Aorta (tissue), 5 donors: ENCODE measurements around the gene TCIRG1. TPM values are rescaled to one million over a fixed set of nuclear protein-coding genes. Genes with fewer than 3 reads are reported as not detected.
"Not testable (repeated sequence)": the region's sequence is repeated elsewhere in the genome, so short reads cannot be mapped to it uniquely, and the experiment has no call there.

Source experiments
- ATAC-seq: fragments of 200-7000 bp; cut with Tn5 transposase; one replicate; pipeline ENCODE4 v1.9.1; 2022; ENCODE audit warnings: moderate library complexity; ENCODE audit not compliant: low FRiP score
- DNase-seq, 2 donors: peaks; one replicate each; pipeline ENCODE4 v3.0.0-alpha.2; 2020
- H3K27ac ChIP-seq, 2 donors: one replicate each; pipeline ENCODE4 v1.5.1; 2013; ENCODE audit warnings: low read length in 2 of 2, mild to moderate bottlenecking in 2 of 2, moderate library complexity in 2 of 2, control low read depth in 1 of 2, inconsistent platforms in 1 of 2, low read depth in 1 of 2
- H3K27me3 ChIP-seq, 2 donors: one replicate each; pipeline ENCODE4 v1.6.1; 2013; ENCODE audit warnings: control low read depth in 1 of 2, low read length in 1 of 2, mild to moderate bottlenecking in 1 of 2, moderate library complexity in 1 of 2; ENCODE audit not compliant: insufficient read depth in 2 of 2, control insufficient read depth in 1 of 2
- H3K36me3 ChIP-seq, 2 donors: one replicate each; pipeline ENCODE4 v1.6.1; 2013; ENCODE audit warnings: control low read depth in 1 of 2, low read length in 1 of 2, mild to moderate bottlenecking in 1 of 2; ENCODE audit not compliant: insufficient read depth in 2 of 2, control insufficient read depth in 1 of 2
- H3K4me1 ChIP-seq, 2 donors: one replicate each; pipeline ENCODE4 v1.6.1; 2013; ENCODE audit warnings: low read length in 2 of 2, control low read depth in 1 of 2, mild to moderate bottlenecking in 1 of 2, moderate library complexity in 1 of 2; ENCODE audit not compliant: insufficient read depth in 2 of 2, control insufficient read depth in 1 of 2
- H3K4me3 ChIP-seq, 2 donors: one replicate each; pipeline ENCODE4 v1.5.1; 2013; ENCODE audit warnings: low read length in 2 of 2, control low read depth in 1 of 2, mild to moderate bottlenecking in 1 of 2
- H3K9me3 ChIP-seq: one replicate; pipeline ENCODE4 v1.6.1; 2013; ENCODE audit warnings: mild to moderate bottlenecking, low read length; ENCODE audit not compliant: control insufficient read depth
- WGBS, 2 donors: extraction: QIAGEN DNeasy Blood & Tissue Kit; methylation state at CpG; one replicate each; pipeline ENCODE4 v1.1.7; 2013; 5-methylcytosine and 5-hydroxymethylcytosine counted together
- intact Hi-C, 2 donors: fragments of 100-400 bp; cut with DNase I; formaldehyde crosslinking; loops; one replicate each; pipeline versions ENCODE4 v1.14.2 to v1.15.0; 2022
- polyA plus RNA-seq, 2 donors: library from polyadenylated mRNA; stranded (reverse); fragments of 200-250 nt; gene quantifications; one replicate each; pipeline ENCODE4 v1.2.3, GENCODE V29; 2013
- total RNA-seq, 2 donors: library from RNA; stranded (reverse); fragmentation: NEBNext Ultra II Directional; extraction: Animal tissue kit (Norgen Biotek cat#: 25700); gene quantifications; one replicate each; pipeline ENCODE4 v1.2.1, GENCODE V29; 2021
- donor health status: healthy with polysubstance abuse.
- donor health status: Bipolar disorder and iron deficiency.
- donor health status: DM: no; HTN: no; CAD: no.
- donor health status: DM: no; HTN: no; CAD: no.
- donor health status: DM: yes; HTN: yes; CAD: no.

Gene TCIRG1
- total and polyA plus RNA-seq, 4 donors: 47.5 to 485 (median 149) TPM

DNA sequence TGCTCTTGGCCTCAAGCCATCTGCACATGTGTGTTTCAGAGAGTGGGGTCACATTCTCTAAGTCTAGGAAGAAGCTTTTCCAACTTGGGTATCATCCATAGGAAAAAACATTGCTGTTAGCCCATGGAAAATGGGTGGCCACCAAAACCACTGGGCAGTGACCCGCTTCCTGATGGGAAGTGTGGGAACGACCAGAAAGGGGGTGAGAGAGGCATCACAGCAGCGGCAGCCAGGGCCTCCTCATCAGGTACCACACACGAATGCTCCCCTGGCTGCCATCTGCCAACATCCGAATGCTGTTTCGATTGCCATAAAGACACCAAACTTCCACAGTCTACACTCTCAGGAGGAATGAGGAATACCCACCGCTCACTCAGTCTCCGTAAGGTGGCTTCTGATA lies 42.0 kb downstream of the TCIRG1 start:
- no peaks in the 10 kb centered on the region for H3K36me3 ChIP-seq
- WGBS, 2 donors: 98% methylated on average over 8 of the region's 8 CpGs
- H3K27ac ChIP-seq: no peak overlapping the region
- ATAC-seq (no peak), DNase-seq (no peak)
- no peaks in the 10 kb centered on the region for H3K9me3 ChIP-seq
- H3K4me3 ChIP-seq: no peak overlapping the region
- no peaks in the 10 kb centered on the region for H3K4me1 ChIP-seq
- H3K27me3 ChIP-seq: no peaks in the 10 kb centered on the region
- intact Hi-C loops: no loop called here

DNA sequence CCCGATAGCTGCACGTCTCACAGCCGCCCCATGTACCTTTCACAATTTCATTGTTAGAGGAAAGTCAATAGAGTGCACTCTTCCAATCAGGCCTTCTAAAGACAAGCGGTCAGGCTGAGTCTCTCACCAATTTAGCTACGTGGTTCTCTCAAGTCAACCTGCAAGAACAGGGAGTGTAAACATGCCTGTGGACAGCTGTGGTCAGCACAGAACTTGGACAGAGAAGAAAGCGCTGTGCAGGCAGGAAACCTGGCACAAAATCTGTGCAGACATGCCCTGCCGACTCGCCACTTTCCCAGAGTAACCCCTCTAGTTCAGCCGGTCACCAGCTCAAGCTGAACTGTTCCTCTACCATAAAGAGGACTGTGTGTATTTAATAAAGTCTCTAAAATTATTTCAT lies 42.9 kb downstream of the TCIRG1 start:
- Histone ChIP-seq H3K36me3 (no peaks in the 10 kb centered on the region), H3K4me1 (no peaks in the 10 kb centered on the region), H3K4me3 (no peak overlapping the region), H3K9me3 (no peaks in the 10 kb centered on the region), H3K27me3 (no peaks in the 10 kb centered on the region), H3K27ac (no peak overlapping the region)
- DNase-seq: no peak
- 88 to 91% methylated on average over 9 of the region's 9 CpGs for WGBS, 2 donors
- intact Hi-C loops: no loop called here
- no peak for ATAC-seq

DNA sequence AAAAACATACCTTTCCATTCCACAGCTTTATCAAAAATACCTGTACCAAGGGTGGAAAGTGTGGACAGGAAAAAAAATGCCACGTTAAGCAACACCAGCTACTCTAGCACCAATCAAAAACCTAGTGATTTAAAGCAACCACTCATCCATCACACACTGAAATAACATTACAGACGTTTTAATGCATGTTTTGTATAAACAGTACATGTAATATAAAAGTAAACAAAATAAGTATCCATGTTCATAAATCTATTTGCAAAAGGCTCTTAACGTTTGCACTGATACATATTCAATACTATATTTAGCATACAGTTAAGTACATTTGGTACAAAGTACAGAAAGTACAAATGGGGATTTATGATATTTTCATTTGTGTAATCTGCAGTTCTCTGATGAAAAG lies 43.7 kb downstream of the TCIRG1 start:
- Histone ChIP-seq H3K27me3 (no peaks in the 10 kb centered on the region), H3K4me3 (no peak overlapping the region)
- DNase-seq: no peak

DNA sequence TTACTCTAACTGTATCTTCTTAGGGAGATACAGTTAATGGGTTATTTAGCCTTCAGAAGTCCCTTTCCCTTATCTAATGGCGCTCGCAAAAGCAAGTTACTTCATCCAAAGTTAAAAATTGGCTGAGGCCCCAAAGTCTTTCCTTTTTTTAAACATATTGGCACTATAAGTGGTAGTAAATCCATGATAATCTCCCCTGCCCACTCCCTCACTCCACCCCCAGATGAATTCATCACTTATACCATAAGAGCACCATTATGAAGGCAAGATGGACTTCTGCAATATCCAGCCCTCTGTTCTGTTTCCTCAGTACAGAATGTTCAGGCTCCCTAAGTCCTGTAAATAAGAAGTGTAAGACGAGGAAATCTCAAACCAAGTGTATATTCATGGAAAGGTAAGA lies 44.7 kb downstream of the TCIRG1 start:
- Histone ChIP-seq H3K4me3 (no peak overlapping the region), H3K36me3 (no peaks in the 10 kb centered on the region), H3K27ac (no peak overlapping the region), H3K9me3 (no peaks in the 10 kb centered on the region), H3K27me3 (no peaks in the 10 kb centered on the region), H3K4me1 (no peaks in the 10 kb centered on the region)
- no peak for ATAC-seq
- intact Hi-C loops: no loop called here
- DNase-seq: no peak
- WGBS, 2 donors: 79% methylated on average over 3 of the region's 3 CpGs

More for the DNA sequence above, 43.7 kb downstream of the TCIRG1 start:
- H3K4me1 ChIP-seq: no peaks in the 10 kb centered on the region
- H3K9me3 ChIP-seq: no peaks in the 10 kb centered on the region
- intact Hi-C loops: no loop called here
- WGBS, 2 donors: 44 to 49% methylated on average over 3 of the region's 3 CpGs
- no peaks in the 10 kb centered on the region for H3K36me3 ChIP-seq
- no peak overlapping the region for H3K27ac ChIP-seq
- no peak for ATAC-seq

DNA sequence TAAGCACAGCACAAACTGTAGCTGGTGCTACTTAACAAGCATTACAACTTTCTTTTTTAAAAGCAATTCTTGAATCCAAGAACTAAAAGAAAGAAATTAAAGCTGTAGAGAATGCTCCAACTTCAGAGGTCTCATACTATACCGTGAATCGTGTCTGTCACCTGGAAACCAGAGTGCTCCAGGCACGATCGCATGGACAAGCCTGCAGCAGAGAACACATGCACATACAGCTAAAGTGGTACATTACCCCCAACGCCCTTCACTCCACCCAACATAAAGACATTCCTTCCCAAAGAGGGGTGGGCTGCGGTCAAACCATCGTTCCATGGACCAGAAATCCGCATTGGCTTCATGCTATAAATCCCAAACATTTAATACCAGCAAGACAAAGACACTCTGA lies 50.9 kb downstream of the TCIRG1 start:
- no peak overlapping the region for H3K27ac ChIP-seq
- no peaks in the 10 kb centered on the region for H3K4me1 ChIP-seq
- no peak for DNase-seq
- WGBS, 2 donors: 94 to 95% methylated on average over 8 of the region's 8 CpGs
- H3K9me3 ChIP-seq: no peaks in the 10 kb centered on the region
- intact Hi-C loops: no loop called here
- ATAC-seq: no peak
- H3K4me3 ChIP-seq: no peak overlapping the region
- H3K36me3 ChIP-seq: no peaks in the 10 kb centered on the region
- no peaks in the 10 kb centered on the region for H3K27me3 ChIP-seq

DNA sequence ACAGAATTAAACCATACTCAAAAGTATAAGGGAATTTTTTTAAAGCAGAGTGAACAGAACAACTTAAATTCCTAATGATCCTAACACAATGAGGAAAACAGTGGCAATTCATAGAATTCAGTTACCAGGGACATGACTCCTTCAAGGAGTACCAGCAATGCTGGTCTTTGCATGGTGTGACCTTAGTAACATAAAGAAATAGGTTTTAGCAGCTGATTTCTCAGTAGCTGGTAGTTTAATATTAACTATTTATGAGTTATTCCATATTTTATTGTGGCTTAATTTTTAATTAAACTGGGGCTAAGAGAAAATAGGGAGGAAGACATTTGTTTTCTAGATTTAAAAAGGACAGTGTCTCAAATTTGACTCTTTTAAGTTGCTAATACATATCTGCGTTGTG lies 51.5 kb downstream of the TCIRG1 start:
- WGBS, 2 donors: 93 to 100% methylated on average over 1 of the region's 1 CpG
- Histone ChIP-seq H3K36me3 (no peaks in the 10 kb centered on the region), H3K27me3 (no peaks in the 10 kb centered on the region), H3K4me3 (no peak overlapping the region), H3K27ac (no peak overlapping the region), H3K9me3 (no peaks in the 10 kb centered on the region), H3K4me1 (no peaks in the 10 kb centered on the region)
- DNase-seq: no peak
- no peak for ATAC-seq
- intact Hi-C loops: no loop called here

DNA sequence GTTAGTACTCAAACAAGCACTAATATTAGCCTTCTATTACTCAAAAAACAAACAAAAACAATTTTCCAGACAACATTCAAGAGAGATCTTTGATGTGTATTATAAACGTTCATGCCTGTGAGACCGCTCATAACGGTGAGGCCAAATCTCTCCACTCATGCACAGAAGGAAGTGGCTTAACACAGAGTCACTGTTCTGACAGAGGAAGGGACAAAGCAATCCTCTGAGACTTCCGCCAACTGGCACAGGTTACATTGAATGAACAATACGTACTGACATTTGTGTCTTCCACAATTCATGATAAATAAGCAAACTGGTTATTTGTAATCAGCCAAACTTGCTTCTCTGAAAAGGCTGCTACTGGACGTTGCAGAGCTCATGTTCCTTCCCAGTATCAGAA lies 51.9 kb downstream of the TCIRG1 start:
- Histone ChIP-seq H3K4me3 (no peak overlapping the region), H3K4me1 (no peaks in the 10 kb centered on the region), H3K36me3 (no peaks in the 10 kb centered on the region), H3K27me3 (no peaks in the 10 kb centered on the region), H3K9me3 (no peaks in the 10 kb centered on the region), H3K27ac (no peak overlapping the region)
- WGBS, 2 donors: 80 to 81% methylated on average over 6 of the region's 6 CpGs
- ATAC-seq (no peak), DNase-seq (no peak)
- intact Hi-C loops: no loop called here

DNA sequence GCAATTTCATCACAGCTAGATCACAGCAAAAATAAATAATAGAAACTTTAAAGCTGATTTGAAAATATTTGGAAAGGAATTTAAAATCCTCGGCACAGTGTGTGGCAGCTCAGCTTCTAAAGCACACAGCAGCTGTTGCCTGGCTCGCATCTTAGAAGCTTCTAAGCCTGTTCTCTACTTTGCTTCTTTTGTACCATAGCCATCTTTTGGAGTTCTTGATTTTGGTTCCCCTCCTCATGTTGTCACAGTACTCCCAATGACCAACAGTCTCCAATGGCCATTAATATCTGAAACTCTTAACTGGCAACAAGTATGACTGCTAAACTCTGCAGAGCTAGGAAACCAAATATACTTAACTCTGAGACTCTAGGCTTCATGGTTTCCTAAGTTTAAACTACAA lies 53.6 kb downstream of the TCIRG1 start:
- no peaks in the 10 kb centered on the region for H3K36me3 ChIP-seq
- DNase-seq: no peak
- H3K27ac ChIP-seq: no peak overlapping the region
- H3K4me1 ChIP-seq: no peaks in the 10 kb centered on the region
- 84 to 85% methylated on average over 2 of the region's 2 CpGs for WGBS, 2 donors
- no peak overlapping the region for H3K4me3 ChIP-seq
- H3K27me3 ChIP-seq: no peaks in the 10 kb centered on the region
- no peak for ATAC-seq
- H3K9me3 ChIP-seq: no peaks in the 10 kb centered on the region
- intact Hi-C loops: no loop called here

DNA sequence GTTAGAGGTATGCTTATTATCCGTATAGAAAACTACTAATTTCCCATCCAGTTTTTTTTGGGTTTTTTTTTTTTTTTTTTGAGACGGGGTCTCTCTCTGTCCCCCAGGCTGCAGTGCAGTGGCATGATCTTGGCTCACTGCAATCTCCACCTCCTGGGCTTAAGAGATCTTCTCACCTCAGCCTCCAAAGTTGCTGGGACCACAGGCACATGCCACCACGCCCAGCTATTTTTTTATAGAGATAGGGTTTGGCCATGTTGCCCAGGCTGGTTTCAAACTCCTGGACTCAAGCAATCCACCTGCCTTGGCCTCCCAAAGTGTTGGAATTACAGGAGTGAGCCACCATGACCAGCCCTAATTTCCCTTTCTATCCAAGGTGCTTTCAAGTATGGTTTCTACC lies 54.1 kb downstream of the TCIRG1 start:
- H3K4me1 ChIP-seq, H3K36me3 ChIP-seq, H3K27ac ChIP-seq, intact Hi-C loops, H3K9me3 ChIP-seq, ATAC-seq, DNase-seq, H3K4me3 ChIP-seq, H3K27me3 ChIP-seq: not testable (repeated sequence)
- 89 to 94% methylated on average over 3 of the region's 3 CpGs for WGBS, 2 donors
